Measurements from ENCODE around the gene GMFB. TPM values are rescaled to one million over a fixed set of nuclear protein-coding genes. Genes with fewer than 3 reads are reported as not detected.

GMFB gene
- total RNA-seq, 4 donors from 2014 or later: 41.8 to 111 (median 72.6) TPM

GRCh38 chr14:54516709-54517108 is 27.9 kb upstream of the GMFB start:
- Histone ChIP-seq H3K9me3 (peaks cover 0 to 10% (median 0%) of the 10 kb centered on the region in 4 donors), H3K4me3 (no peak overlapping the region), H3K27ac (no peak overlapping the region), H3K27me3 (no peaks in the 10 kb centered on the region), H3K4me1 (peaks cover 0 to 14% (median 8%) of the 10 kb centered on the region in 4 donors), H3K36me3 (peaks cover 0 to 22% (median 0%) of the 10 kb centered on the region in 3 donors)
- no peak for TF ChIP-seq EP300 (IDR thresholded peaks at IDR 0.05)
- no peak for TF ChIP-seq POLR2A (IDR thresholded peaks at IDR 0.05)
- no peak for TF ChIP-seq CTCF (IDR thresholded peaks at IDR 0.05)
- WGBS, 2 donors: 97 to 100% methylated on average over 1 of the region's 1 CpG
- DNase-seq (ENCODE audit: low spot score in 2 of 2): no peak

GRCh38 chr14:54515670-54516069 is 26.9 kb upstream of the GMFB start:
- Histone ChIP-seq H3K4me3 (no peak overlapping the region), H3K36me3 (peaks cover 0 to 22% (median 0%) of the 10 kb centered on the region in 3 donors), H3K9me3 (peaks cover 0 to 10% (median 0%) of the 10 kb centered on the region in 4 donors), H3K27me3 (no peaks in the 10 kb centered on the region), H3K4me1 (peaks cover 0 to 24% (median 14%) of the 10 kb centered on the region in 4 donors), H3K27ac (no peak overlapping the region)
- WGBS, 2 donors: 88 to 95% methylated on average over 1 of the region's 1 CpG
- TF ChIP-seq CTCF (IDR thresholded peaks at IDR 0.05): no peak
- no peak for TF ChIP-seq EP300 (IDR thresholded peaks at IDR 0.05)
- no peak for TF ChIP-seq POLR2A (IDR thresholded peaks at IDR 0.05)
- no peak for DNase-seq (ENCODE audit: low spot score in 2 of 2)

- H3K27me3 ChIP-seq: no peaks in the 10 kb centered on the region
- no peak for DNase-seq (ENCODE audit: low spot score in 2 of 2)
- H3K4me3 ChIP-seq: no peak overlapping the region
- H3K9me3 ChIP-seq: peaks cover 0 to 10% (median 0%) of the 10 kb centered on the region in 4 donors
- TF ChIP-seq POLR2A (IDR thresholded peaks at IDR 0.05): no peak
- TF ChIP-seq EP300 (IDR thresholded peaks at IDR 0.05): no peak
- TF ChIP-seq CTCF (IDR thresholded peaks at IDR 0.05): no peak
- no peak overlapping the region for H3K27ac ChIP-seq
- H3K4me1 ChIP-seq: peaks cover 0 to 34% (median 15%) of the 10 kb centered on the region in 4 donors
- H3K36me3 ChIP-seq: peaks cover 0 to 8% (median 0%) of the 10 kb centered on the region in 3 donors
- 24 to 40% methylated on average over 1 of the region's 1 CpG for WGBS, 2 donors
Measured at GRCh38 chr14:54512393-54512792, 23.6 kb upstream of the GMFB start.

- Histone ChIP-seq H3K27ac (peak within 1 kb of the TSS; percentile 80 to 94 (median 86)), H3K4me3 (peak within 1 kb of the TSS; percentile 86 to 98 (median 89)), H3K4me1 (peaks cover 0 to 34% (median 15%) of the 10 kb centered on the region in 4 donors), H3K9me3 (no peaks in the 10 kb centered on the region), H3K27me3 (no peaks in the 10 kb centered on the region), H3K36me3 (no peaks in the 10 kb centered on the region)
- DNase-seq (ENCODE audit: low spot score in 2 of 2): peak; percentile 97 to 98
- WGBS, 2 donors: 0% methylated on average over 49 to 50 of the region's 66 CpGs
- TF ChIP-seq POLR2A (IDR thresholded peaks at IDR 0.05) (peak; percentile 14 to 76), CTCF (IDR thresholded peaks at IDR 0.05) (peak; percentile 71 to 96 (median 90)), EP300 (IDR thresholded peaks at IDR 0.05) (peak; percentile 91 to 95)
Measured at GRCh38 chr14:54509546-54510501, 21.0 kb upstream of the GMFB start, which contains the start of gene CGRRF1. Gene CGRRF1, plus strand, starts transcription at chr14:54509906. Its CDS starts 54 bp downstream, at chr14:54509960.

- Histone ChIP-seq H3K36me3 (no peaks in the 10 kb centered on the region), H3K4me1 (peaks cover 0 to 4% (median 0%) of the 10 kb centered on the region in 4 donors), H3K27me3 (no peaks in the 10 kb centered on the region), H3K9me3 (no peaks in the 10 kb centered on the region), H3K4me3 (no peak overlapping the region), H3K27ac (no peak overlapping the region)
- TF ChIP-seq CTCF (IDR thresholded peaks at IDR 0.05) (peak in 3 of 5 experiments; percentile 11 to 26 (median 17)), POLR2A (IDR thresholded peaks at IDR 0.05) (no peak)
- 50 to 51% methylated on average over 3 of the region's 3 CpGs for WGBS, 2 donors
- DNase-seq (ENCODE audit: low spot score in 2 of 2): no peak
Measured at GRCh38 chr14:54503486-54503885, 14.7 kb upstream of the GMFB start.
